SK-N-MC (cell line): ENCODE measurements around the gene HMGXB3.

Experiments
- EZH2 ChIP-seq: fragments of 200-600 bp; sonication (generic); IDR thresholded peaks from one replicate; pipeline ENCODE4 v1.6.1; 2017; ENCODE audit warnings: antibody characterized with exemption
- POLR2AphosphoS5 ChIP-seq: IDR thresholded peaks from 2 replicates; pipeline ENCODE4 v1.6.1; 2012; ENCODE audit warnings: mild to moderate bottlenecking, low read depth, low read length, borderline replicate concordance

DNA sequence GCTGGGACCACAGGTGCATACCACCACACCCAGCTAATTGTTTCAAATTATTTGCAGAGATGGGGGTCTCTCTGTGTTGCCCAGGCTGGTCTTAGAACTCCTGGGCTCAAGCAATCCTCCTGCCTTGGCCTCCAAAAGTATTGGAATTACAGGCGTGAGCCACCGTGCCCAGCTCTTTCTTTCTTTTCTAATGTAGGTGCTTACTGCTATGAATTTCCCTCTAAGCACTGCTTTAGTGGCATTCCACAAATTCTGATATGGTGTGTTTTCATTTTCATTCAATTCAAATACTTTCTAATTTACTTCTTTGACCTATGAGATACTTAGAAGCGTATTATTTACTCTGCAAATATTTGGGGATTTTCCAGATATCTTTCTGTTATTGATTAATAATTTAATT is 14.9 kb downstream of the HMGXB3 start:
- TF ChIP-seq POLR2AphosphoS5 (no peak), EZH2 (no peak)
